ENCODE data around the gene HSPA5.
"Not testable (repeated sequence)": the region's sequence is repeated elsewhere in the genome, so short reads cannot be mapped to it uniquely, and the experiment has no call there.

Gene HSPA5

DNA sequence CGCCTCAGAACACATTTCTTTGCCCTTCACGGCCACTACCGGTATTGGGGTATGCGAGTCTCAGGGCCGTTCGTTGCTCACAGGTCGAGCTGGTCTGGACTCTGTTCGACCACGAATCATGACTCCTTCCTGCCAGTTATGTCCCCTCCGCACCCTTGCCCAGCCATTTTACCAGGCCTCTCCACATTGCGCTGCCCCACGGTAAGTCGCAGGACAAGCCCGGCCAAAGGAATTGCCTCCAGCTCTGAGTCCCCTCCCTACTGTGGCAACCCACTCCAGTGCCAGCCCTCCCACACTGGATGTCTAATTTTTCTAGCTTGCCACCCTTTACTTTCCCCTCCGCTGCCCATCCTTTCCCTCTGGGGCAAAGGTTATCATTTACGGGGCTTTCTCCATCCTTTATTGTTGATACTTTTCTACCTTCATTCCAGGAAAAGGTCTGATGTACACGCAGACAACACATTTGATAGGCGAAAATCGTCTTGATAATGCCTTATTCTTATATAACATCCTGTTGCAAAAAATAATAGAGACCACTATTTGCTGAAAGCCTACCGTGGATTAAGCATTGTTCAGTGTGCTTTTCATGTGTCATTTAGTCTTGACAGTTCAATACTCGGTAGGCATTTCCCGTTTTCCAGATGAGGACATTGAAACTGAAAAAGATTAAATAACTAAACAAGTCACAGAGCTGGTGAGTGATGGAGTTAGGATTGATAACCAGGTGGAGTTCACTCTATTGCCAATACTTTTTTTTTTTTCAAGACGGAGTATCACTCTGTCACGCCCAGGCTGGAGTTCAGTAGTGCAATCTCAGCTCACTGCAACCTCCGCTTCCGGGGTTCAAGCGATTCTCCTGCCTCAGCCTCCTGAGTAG, 958 bp upstream of the HSPA5 start:
- DNase-seq (ENCODE audit: low read depth, low spot score), result no peak

DNA sequence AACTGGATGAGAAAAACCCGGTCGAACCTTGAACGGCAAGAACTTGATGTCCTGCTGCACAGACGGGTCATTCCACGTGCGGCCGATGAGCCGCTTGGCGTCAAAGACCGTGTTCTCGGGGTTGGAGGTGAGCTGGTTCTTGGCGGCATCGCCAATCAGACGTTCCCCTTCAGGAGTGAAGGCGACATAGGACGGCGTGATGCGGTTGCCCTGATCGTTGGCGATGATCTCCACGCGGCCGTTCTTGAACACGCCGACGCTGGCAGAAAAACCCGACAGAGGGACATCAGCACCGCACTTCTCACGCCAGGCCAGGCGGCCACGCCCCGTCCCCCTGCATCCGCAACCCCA, 519 bp downstream of the HSPA5 start:
- DNase-seq (ENCODE audit: low read depth, low spot score), result no peak

DNA sequence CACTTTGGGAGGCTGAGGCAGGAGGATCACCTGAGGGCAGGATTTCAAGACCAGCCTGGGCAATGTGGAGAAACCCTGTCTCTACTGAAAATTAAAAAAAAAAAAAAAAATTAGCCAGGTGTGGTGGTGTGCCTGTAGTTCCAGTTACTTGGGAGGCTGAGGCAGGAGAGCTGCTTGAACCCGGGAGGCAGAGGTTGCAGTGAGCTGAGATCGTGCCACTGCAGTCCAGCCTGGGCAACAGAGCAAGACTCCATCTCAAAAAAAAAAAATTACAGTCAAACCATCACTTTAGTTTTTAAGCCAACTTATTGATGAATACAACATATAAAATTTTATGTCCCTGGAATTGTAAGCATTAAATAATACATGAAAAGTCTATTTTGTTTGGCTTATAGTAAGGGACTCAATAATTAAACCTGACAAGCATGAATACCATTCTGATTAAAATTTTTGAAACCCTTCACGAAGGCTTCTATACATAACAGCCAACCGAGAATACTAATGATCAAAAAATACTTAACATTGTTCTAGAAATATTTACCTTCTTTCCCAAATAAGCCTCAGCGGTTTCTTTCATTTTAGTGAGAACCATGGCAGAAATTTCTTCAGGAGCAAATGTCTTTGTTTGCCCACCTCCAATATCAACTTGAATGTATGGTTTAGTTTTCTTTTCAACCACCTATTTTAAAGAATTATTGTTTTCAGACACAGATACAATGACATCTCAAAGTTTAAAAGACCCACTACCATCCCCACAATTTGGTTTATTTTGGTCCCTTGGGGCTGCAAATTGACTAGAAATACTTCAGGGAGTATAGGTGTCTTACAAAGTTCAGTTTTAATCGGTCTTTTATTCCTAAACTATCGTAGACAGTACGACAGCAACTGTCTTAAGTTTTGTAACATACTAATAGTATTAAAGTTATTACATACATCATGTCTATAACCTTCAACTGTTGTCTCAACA, 1.2 kb downstream of the HSPA5 start:
- DNase-seq (ENCODE audit: low read depth, low spot score), result no peak

DNA sequence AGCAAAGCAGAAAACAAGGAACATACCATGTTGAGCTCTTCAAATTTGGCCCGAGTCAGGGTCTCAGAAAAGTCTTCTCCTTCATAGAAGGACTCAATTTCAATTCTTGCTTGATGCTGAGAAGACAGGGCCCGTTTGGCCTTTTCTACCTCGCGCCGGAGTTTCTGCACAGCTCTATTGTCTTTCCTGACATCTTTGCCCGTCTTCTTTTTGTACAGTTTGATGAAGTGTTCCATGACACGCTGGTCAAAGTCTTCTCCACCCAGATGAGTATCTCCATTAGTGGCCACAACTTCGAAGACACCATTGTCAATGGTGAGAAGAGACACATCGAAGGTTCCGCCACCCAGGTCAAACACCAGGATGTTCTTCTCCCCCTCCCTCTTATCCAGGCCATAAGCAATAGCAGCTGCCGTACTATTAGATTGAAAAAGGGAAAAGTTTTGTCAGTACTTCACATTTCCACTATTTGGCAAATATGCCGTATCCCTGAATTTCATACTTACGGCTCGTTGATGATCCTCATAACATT, 2.2 kb downstream of the HSPA5 start:
- DNase-seq (ENCODE audit: low read depth, low spot score), result no peak

DNA sequence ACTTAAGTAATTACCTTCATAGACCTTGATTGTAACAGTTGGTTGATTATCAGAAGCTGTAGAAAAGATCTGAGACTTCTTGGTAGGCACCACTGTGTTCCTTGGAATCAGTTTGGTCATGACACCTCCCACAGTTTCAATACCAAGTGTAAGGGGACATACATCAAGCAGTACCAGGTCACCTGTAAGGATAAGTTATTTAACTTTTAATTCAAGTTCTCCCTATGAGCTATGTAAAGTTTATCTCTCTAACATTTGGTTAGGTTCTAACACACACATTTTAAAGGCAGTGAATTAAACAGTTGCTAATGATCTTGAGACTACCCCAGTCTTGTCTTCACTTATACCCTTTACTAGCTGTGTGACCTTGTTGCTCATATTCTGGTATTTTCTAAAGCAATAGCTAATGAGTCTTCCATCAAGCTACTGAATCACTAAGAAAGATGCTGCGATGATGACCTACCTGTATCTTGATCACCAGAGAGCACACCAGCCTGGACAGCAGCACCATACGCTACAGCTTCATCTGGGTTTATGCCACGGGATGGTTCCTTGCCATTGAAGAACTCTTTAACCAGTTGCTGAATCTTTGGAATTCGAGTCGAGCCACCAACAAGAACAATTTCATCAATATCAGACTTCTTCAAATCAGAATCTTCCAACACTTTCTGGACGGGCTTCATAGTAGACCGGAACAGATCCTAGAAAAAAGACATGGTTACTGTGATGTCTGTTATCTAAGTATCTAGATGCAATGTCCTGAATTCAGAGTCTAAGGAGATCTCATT, 2.8 kb downstream of the HSPA5 start:
- no peak for DNase-seq (ENCODE audit: low read depth, low spot score)

DNA sequence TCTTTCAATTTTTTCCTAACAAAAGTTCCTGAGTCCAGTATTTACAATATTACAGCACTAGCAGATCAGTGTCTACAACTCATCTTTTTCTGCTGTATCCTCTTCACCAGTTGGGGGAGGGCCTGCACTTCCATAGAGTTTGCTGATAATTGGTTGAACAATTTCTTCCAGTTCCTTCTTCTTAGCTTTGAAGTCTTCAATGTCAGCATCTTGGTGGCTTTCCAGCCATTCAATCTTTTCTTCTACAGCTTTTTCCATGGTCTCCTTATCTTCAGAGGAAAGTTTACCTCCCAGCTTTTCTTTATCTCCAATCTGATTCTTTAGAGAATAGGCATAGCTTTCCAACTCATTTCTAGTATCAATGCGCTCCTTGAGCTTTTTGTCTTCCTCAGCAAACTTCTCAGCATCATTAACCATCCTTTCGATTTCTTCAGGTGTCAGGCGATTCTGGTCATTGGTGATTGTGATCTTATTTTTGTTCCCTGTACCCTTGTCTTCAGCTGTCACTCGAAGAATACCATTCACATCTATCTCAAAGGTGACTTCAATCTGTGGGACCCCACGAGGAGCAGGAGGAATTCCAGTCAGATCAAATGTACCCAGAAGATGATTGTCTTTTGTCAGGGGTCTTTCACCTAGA, 4.5 kb downstream of the HSPA5 start:
- not testable (repeated sequence) for DNase-seq (ENCODE audit: low read depth, low spot score)

DNA sequence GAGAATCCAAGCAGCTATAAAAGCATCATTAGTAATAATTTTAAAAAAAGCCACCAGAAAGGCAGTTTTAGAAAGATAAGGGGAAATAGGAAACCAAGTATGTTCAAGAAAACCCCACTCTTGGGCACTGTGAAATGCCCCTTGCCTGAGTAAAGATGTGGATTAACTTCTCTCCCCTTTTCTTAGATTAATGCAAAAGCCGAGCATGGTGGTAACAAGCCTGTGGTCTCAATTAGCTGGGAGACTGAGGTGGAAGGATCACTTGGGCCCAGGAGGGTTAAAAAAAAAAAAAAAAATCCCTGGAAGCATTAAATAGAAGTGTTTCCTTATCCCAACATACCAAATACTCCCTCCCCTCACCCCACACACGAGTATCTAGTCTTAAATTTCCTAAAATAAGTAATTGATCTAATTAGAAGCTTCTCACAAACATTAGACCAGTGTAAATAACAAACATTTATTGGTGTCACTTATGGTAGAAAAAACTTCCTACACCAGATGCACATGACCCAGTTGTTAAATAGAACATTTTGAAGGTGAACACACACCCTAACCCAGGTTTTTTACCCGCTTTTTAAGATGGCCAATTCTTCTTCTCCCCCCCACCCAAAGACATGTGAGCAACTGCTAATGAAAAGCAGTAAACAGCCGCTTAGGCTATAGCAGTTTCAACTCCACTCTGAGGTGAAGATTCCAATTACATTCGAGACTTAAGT, 5.2 kb downstream of the HSPA5 start:
- DNase-seq (ENCODE audit: low read depth, low spot score), result no peak

DNA sequence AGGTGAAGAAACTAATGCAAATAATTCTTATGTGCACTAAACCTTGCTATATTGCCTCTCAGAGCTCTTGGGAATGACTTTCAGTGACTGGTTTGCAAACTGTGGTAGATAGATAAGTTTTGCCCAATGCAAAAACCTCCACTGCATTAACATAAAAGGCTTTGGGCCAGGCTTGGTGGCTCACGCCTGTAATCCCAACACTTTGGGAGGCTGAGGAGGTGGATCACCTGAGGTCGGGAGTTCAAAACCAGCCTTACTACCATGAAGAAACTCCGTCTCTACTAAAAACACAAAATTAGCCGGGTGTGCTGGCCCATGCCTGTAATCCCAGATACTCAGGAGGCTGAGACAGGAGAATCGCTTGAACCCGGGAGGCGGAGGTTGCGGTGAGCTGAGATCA, 7.0 kb downstream of the HSPA5 start:
- peak; percentile 29 for DNase-seq (ENCODE audit: low read depth, low spot score)

DNA sequence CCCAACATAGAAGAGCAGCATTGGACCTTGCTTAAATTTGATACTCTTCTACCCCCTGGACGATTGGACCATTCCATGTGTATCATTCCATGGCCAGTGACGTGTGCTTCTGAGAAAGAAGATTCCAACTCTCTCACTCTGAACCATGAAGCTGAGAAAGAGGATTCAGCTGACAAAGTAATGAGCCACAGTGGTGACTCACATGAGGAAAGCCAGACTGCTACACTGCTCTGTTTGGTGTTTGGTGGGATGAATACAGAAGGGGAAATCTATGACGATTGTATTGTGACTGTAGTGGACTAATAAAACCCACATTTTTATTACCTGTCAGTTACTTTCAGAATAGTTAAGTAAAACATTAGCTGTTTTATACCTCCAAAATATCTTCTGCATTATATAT, 7.5 kb downstream of the HSPA5 start:
- peak; percentile 94 for DNase-seq (ENCODE audit: low read depth, low spot score)

DNA sequence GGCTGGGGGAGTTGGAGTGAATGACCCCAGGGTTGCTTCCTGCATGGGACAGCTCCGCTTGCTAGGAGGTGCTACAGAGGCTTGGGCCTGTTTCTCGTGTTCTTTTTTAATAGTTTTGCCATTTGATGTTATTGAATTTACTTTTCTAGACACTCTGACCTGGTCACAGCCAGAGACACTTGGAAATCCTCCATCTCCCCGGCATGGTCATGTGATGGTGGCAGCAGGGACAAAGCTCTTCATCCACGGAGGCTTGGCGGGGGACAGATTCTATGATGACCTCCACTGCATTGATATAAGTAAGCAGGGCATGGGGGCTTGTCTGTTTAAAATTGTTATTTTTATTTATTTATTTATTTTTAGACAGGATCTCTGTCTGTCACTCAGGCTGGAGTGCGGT, 13.4 kb downstream of the HSPA5 start:
- DNase-seq (ENCODE audit: low read depth, low spot score), result no peak

DNA sequence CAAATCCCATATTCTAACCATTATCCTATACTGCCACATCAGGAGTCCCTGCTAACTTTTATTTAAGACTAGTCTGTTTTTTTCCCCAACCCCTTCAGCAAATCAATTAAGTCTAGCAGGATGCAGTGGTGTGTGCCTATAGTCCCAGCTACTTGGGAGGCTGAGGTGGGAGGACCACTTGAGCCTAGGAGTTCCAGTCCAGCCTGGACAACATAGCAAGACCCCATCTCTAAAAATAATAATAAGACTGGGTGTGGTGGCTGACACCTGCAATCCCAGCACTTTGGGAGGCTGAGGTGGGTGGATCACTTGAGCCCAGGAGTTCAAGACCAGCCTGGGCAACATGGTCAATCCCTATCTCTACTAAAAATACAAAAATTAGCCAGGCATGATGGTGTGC, 16.3 kb downstream of the HSPA5 start:
- not testable (repeated sequence) for DNase-seq (ENCODE audit: low read depth, low spot score)

DNA sequence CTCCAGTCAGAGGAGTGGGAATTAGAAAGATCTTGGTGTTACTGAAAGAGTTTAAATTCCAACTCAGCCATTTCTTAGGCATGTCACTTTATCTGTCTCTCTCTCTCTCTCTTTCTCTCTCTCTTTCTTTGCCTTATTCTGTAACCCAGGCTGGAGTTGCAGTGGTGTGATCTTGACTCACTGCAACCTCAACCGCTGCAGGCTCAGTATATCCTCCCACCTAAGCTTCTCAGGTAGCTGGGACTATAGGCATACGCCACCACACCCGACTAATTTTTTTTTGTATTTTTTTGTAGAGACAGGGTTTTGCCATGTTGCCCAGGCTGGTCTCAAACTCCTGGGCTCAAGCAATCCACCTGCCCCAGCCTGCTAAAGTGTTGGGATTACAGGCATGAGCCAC, 22.5 kb downstream of the HSPA5 start:
- DNase-seq (ENCODE audit: low read depth, low spot score), result no peak

DNA sequence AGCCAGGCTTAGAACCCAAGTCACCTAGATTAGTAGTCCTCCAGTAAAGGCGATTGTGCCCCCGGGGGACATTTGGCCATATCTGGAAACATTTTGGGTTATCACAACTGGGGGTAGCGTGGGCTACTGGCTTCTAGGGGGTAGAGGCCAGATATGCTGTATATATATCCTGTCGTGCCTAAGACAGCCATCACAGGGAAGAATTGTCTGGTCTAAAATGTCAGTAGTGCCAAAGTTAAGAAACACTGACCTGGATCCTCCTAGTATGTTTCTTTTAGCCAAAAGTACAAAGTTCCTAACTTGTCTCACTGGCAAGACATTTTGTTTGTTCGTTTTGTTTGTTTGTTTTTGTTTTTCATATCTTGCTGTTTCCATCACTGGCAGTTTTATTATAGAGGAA, 27.0 kb downstream of the HSPA5 start:
- DNase-seq (ENCODE audit: low read depth, low spot score), result no peak

DNA sequence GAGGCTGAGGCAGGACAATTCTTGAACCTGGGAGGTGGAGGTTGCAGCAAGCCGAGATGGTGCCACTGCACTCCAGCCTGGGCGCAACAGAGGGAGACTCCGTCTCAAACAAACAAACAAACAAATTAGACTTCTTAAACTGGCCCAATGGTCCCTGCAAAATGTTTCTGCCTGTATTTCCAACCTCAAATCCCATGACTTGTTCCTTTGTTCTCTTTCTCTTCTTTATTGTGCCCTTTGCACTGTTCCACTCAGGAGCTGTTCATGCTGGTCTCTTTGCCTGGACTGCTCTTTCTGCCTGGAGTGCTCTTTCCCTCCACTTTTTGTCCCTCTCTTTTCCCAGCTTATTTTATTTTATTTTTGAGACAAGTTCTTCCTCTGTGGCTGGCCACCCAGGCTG, 36.7 kb downstream of the HSPA5 start:
- no peak for DNase-seq (ENCODE audit: low read depth, low spot score)

DNA sequence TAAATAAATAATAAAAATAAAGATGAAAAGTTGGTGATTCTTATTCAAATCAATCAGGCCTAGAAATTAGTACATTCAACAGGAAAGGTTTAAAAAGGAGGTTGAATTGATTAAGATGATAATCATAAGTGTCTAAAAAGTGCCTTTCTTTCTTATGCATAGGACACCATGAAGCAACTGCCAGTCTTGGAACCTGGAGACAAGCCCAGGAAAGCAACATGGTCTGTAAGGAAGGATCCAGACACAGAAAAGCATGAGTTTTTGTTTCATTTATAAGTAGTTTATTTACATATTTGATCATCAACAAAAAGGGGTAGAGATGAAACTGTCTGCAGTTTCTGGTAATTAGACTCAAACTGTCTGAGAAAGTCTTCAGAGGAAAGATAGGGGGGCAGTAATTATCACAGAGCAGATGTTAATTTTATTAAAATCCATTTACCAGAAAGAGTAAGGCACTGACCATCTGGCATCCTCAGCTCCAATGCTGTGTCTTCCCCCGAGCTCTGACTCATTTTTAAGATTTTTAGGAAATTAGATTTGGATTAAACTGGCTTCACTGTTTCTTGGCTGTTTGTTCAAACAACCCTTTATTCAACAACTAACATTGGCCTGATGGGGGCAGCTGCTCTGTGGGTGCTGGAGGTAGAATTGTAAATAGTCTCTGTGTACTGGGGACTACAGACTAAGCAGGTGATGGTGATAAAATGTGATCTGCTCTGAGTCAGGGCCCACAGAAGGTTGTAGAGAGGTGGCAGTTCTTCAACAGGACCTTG, 38.1 kb downstream of the HSPA5 start:
- no peak for DNase-seq (ENCODE audit: low read depth, low spot score)

DNA sequence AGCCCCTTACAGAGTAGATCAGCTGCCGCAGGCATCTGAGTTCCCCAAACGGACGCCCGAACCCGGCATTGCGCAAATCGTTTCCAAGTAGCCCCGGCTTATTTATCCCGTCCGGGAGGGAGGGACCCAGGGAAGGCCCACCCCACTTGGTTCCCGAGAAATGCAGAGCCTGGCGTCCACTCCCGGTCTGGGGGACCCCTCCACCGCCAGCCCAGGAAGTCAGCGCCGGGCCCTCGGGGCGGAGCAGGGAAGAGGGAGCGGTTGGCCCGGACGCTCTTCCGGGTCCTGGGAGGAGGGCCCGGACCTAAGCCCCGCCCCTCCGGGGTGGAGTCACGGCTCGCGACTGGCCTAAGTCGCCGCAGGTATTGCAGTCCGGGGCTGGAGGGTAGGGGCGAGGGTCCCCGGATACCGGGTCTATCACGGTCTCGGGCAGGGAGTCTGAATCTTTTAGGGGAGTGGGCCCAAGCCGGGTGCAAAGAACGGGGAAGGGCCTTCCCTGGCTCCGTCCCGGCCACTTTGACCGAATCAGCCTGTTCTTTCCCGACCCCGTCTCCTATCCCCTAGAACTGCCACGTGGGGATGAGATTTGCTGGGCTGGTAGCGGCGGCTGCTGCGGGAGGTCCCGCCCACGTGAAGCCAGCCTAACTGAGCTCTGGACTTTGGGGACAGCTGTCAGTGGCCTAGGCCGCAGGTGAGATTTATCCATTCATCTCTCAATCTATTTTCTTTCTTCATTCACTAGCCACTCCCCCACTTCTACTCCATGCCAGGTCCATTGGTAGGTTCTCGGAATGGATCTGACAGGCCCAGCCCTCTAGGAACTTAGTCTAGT, 40.7 kb downstream of the HSPA5 start, which contains the start of gene RABEPK:
TSS of gene RABEPK (plus strand) at position 327 of the 832 bp plus-strand sequence. CDS start 2,472 bp downstream, outside the sequence.
- peak; percentile 97 for DNase-seq (ENCODE audit: low read depth, low spot score)

DNA sequence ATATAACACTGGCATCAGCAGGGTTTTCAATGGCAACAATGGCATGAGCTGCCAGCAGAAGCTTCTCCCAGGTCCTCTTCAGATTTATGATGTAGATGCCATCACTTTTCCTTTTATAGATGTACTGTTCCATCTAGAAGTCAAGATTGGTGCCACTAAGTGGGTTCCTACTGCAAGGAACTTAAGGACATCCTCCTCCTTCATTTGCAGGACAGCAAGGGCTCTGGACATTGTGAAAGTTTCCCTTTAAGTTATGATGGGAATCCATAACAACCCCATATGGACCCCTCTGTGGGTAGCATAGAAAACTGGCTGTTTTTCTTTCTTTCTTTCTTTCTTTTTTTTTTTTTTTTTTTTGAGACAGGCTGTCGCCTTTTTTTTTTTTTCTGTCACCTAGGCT, 45.6 kb downstream of the HSPA5 start:
- DNase-seq (ENCODE audit: low read depth, low spot score), result not testable (repeated sequence)

DNA sequence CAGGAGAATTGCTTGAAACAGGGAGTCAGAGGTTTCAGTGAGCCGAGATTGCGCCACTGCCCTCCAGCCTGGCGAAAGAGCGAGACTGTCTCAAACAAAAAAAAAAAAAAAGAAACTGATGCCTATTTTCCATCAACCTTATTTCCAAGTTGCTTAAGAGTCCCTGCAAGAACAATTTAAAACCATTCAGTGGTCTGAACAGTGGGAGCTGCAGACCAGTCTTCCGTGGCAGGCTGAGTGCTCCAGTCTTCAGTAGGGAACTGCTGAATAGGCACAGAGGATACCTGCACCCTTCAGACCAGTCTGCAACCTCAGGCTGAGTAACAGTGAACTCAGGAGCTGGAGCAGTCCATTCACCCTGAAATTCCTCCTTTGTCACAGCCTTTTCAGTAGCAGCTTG, 46.7 kb downstream of the HSPA5 start:
- DNase-seq (ENCODE audit: low read depth, low spot score), result not testable (repeated sequence)

DNA sequence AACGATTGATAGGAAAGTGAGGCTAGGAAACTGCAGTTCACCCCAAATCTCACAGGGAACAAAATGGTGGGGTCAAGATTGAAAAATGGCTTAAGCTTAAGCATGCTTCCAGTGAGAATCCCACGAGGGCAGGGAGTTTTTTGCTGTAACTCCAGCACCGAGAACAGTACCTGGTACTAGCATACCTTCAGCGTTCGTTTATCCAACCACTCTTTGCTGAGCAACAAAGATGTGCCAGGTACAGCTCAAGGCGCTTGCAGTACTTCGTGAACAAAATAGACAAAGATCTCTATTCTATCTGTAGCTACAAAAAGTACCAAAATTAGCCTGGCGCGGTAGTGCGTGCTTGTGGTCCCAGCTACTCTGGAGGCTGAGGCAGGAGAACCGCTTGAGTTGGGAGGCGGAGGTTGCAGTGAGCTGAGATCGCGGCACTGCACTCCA, 50.8 kb downstream of the HSPA5 start:
- no peak for DNase-seq (ENCODE audit: low read depth, low spot score)

All from astrocyte of the hippocampus (primary cell).